Large intestine (tissue), 3 donors: Measurements from ENCODE around the gene GRIN2C. TPM values are rescaled to one million over a fixed set of nuclear protein-coding genes. Genes with fewer than 3 reads are reported as not detected.

Source experiments
- DNase-seq, 2 donors: peaks; one replicate each; pipeline versions ENCODE4 v3.0.0 to v3.0.0-alpha.2; 2013
- H3K27ac ChIP-seq: one replicate; pipeline ENCODE4 v1.5.1; 2013; ENCODE audit warnings: low read length
- H3K27me3 ChIP-seq: 2 replicates; pipeline ENCODE4 v1.6.1; 2013; ENCODE audit warnings: low read length; ENCODE audit not compliant: control insufficient read depth, insufficient read depth
- H3K36me3 ChIP-seq: 2 replicates; pipeline ENCODE4 v1.6.1; 2013; ENCODE audit warnings: low read length; ENCODE audit not compliant: control insufficient read depth, insufficient read depth
- H3K4me1 ChIP-seq: one replicate; pipeline ENCODE4 v1.6.1; 2013; ENCODE audit warnings: low read length; ENCODE audit not compliant: control insufficient read depth, insufficient read depth
- H3K4me3 ChIP-seq: one replicate; pipeline ENCODE4 v1.5.1; 2013; ENCODE audit warnings: low read length
- H3K9me3 ChIP-seq: one replicate; pipeline ENCODE4 v1.6.1; 2013; ENCODE audit warnings: mild to moderate bottlenecking, low read depth, low read length, moderate library complexity; ENCODE audit not compliant: control insufficient read depth
- WGBS: methylation state at CpG from one replicate; pipeline ENCODE4 v1.1.5; 2013; ENCODE audit warnings: low lambda C conversion rate; ENCODE audit not compliant: insufficient coverage; 5-methylcytosine and 5-hydroxymethylcytosine counted together
- polyA plus RNA-seq: library from polyadenylated mRNA; unstranded; fragments of 120-200 nt; gene quantifications from one replicate; pipeline ENCODE4 v1.2.1, GENCODE V29; 2013

Gene GRIN2C
- polyA plus RNA-seq, 1 donor = 0.33 TPM

GRCh38 chr17:74843352-74843627, 16.4 kb downstream of the GRIN2C start:
- Histone ChIP-seq H3K4me1 (peaks cover 7% of the 10 kb centered on the region), H3K27me3 (peaks cover 41% of the 10 kb centered on the region), H3K9me3 (no peaks in the 10 kb centered on the region), H3K27ac (no peak overlapping the region), H3K36me3 (peaks cover 4% of the 10 kb centered on the region), H3K4me3 (no peak overlapping the region)
- no CpG with 5 or more reads among the region's 26 CpGs for WGBS
- no peak for DNase-seq

DNA sequence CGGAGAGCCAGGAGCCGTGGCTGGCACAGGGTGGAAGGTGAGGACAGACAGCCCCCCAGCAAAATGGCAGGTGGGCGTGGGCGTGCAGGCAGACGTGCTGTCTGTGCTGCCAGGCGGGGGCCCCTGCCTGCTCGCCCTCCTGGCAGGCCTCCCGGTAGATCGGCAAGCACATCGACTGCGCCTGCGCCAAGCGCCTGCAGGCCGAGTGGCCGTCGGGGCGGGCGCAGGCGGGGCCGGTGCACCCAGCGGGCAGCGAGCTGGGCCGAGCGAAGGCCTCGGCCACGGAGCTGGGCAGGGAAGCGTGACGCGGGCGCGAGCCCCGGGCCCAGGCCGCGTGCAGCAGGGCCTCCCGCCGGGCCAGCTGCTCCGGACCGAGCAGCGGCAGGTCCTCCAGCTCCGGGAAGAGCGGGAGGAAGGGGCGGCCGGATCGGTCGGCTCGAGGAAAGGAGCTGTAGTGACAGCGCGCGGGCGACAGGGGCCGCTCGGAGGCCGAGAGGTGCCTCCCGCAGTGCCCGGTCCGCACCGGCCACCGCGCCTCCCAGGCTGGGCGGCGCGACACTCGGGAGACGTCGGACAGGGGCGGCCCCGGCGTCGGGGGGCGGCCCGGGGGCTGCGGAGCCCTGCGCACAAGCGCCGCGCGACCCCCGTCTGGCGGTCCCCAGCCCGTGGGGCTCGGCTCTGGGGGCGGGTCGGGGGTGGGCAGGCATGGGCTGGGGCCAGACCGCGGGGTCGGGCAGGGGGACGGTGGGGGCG, 16.9 kb downstream of the GRIN2C start:
- no peaks in the 10 kb centered on the region for H3K9me3 ChIP-seq
- peaks cover 4% of the 10 kb centered on the region for H3K36me3 ChIP-seq
- H3K27me3 ChIP-seq = peaks cover 41% of the 10 kb centered on the region
- WGBS = no CpG with 5 or more reads among the region's 88 CpGs
- peaks cover 7% of the 10 kb centered on the region for H3K4me1 ChIP-seq
- H3K4me3 ChIP-seq = no peak overlapping the region
- DNase-seq = peak; percentile 48 to 71
- no peak overlapping the region for H3K27ac ChIP-seq

- H3K27me3 ChIP-seq = peaks cover 41% of the 10 kb centered on the region
- peaks cover 7% of the 10 kb centered on the region for H3K4me1 ChIP-seq
- H3K9me3 ChIP-seq = no peaks in the 10 kb centered on the region
- WGBS = no CpG with 5 or more reads among the region's 8 CpGs
- H3K36me3 ChIP-seq = peaks cover 7% of the 10 kb centered on the region
- no peak for DNase-seq
- no peak overlapping the region for H3K4me3 ChIP-seq
- no peak overlapping the region for H3K27ac ChIP-seq
These were observed 17.5 kb downstream of the GRIN2C start for GRCh38 chr17:74842146-74842598.

GRCh38 chr17:74840989-74841666, 18.6 kb downstream of the GRIN2C start:
- WGBS = no CpG with 5 or more reads among the region's 13 CpGs
- Histone ChIP-seq H3K27ac (no peak overlapping the region), H3K9me3 (no peaks in the 10 kb centered on the region), H3K27me3 (peaks cover 40% of the 10 kb centered on the region), H3K36me3 (peaks cover 10% of the 10 kb centered on the region), H3K4me1 (peaks cover 7% of the 10 kb centered on the region), H3K4me3 (no peak overlapping the region)
- DNase-seq = no peak

DNA sequence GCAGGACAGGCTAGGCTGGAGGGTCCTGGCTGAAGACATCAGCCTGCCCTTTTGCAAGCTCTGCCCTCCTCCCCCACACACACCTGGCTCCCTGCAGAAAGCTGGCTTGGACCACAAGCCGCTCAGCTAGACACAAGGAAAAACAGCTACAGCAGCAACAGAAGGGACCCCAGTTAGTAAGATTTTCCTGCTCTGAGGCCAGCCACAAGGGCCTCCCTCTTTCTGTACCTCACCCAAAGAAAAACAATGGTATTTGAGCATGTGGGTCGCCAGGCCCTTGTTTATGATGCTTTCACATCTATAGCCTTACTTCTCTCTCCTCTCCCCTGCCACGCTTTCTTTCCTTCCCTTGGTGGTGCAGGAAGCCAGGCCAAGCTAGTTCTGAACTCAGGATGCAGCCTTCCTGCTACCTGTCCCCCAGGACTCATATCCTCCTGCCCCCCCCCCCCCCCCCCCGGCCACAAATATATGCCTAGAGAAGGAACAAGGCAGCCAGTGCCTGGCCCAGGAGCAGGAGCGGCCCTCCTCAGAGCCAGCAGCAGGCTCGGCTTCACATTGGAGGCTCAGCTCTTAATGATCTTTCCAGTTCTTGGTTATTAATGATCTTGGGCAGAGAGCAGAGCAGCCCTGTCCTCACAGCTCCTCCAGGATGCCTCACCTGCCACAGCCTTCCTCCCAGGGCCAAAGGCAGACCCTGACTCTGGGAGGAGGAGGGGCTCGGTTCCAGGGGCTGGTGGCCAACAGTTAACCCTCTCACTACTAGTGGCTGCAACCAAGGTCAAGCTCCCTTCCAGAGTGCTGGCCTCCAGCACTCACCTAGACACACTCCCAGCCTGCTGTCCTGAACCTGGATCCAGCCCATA, 19.5 kb downstream of the GRIN2C start:
- Histone ChIP-seq H3K4me1 (peaks cover 7% of the 10 kb centered on the region), H3K27me3 (peaks cover 33% of the 10 kb centered on the region), H3K27ac (no peak overlapping the region), H3K9me3 (no peaks in the 10 kb centered on the region), H3K4me3 (no peak overlapping the region), H3K36me3 (peaks cover 11% of the 10 kb centered on the region)
- no CpG with 5 or more reads among the region's 7 CpGs for WGBS
- DNase-seq = no peak

DNA sequence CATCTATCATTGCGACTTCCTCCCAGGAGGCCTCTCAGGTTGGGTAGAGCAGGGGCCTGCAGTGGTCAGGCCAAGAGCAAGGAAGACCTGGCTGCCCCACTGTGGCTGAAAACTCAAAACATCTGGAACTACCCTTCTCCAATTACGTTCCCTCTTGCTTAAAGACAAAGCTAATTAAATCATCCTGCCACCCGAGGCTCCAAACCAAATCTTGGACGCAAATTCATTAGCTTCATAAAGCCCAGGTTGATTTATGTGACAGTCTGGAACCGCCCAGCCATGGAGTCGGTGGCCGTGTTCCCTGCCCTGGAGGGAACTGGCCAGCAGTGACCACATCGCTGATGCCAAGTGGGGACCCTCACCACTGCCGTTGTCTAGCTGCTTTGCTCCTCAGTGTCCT, 21.4 kb downstream of the GRIN2C start:
- WGBS = no CpG with 5 or more reads among the region's 9 CpGs
- H3K36me3 ChIP-seq = peaks cover 11% of the 10 kb centered on the region
- peaks cover 7% of the 10 kb centered on the region for H3K4me1 ChIP-seq
- no peak overlapping the region for H3K27ac ChIP-seq
- H3K27me3 ChIP-seq = peaks cover 22% of the 10 kb centered on the region
- H3K4me3 ChIP-seq = no peak overlapping the region
- DNase-seq = no peak
- no peaks in the 10 kb centered on the region for H3K9me3 ChIP-seq

DNA sequence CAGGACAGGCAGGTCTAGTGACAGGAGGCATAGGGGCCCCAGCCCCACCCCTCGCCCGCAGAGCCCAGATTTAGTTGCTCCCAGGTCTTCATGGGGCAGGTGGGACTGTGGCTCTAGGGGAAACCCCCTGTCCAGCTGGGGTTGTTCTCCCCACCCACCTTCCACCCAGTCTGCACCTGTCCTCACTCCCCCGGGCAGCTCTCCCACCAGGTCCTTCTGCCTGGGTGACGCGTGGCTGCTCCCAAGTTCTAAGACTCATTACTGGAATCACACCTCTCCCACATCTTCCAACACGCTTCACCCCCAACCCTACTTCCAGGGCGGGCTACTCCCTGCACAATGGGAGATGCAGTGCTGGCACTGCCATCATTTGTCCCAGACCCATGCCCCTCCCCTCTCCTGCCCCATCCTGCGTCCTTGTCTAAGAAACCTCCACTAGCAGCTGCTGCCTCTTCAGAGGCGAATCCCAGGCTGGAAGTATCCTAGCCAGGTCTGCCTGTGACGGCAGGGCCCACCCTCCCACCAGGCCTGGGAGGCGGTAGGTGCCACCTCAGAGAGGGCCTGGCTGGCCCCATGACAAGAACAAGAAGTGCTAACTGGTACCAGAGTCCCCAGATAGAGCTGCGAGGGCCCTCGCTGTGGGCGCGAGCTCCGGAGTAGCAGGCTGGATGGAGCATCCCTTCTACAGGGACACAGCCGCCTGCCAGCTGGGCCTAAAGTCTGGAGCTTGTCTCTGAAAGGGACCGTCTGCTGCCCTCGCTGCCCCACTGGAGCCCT, 22.8 kb downstream of the GRIN2C start:
- Histone ChIP-seq H3K4me3 (no peak overlapping the region), H3K4me1 (peaks cover 6% of the 10 kb centered on the region), H3K9me3 (no peaks in the 10 kb centered on the region), H3K36me3 (peaks cover 11% of the 10 kb centered on the region), H3K27me3 (peaks cover 13% of the 10 kb centered on the region), H3K27ac (no peak overlapping the region)
- DNase-seq = no peak
- no CpG with 5 or more reads among the region's 19 CpGs for WGBS

DNA sequence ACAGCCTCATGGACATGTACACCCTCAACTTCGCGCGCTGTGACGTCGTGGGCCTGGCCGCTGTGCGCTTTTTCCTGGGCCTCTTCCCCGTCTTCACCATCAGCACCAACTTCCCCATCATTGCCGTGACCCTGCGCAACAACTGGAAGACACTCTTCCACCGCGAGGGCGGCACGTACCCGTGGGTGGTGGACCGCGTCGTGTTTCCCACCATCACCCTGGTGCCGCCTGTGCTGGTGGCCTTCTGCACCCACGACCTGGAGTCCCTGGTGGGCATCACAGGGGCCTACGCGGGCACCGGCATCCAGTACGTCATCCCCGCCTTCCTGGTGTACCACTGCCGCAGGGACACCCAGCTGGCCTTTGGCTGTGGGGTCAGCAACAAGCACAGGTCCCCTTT, 23.5 kb downstream of the GRIN2C start:
- Histone ChIP-seq H3K36me3 (peaks cover 11% of the 10 kb centered on the region), H3K9me3 (no peaks in the 10 kb centered on the region), H3K27ac (no peak overlapping the region), H3K4me1 (peaks cover 12% of the 10 kb centered on the region), H3K4me3 (no peak overlapping the region), H3K27me3 (peaks cover 7% of the 10 kb centered on the region)
- WGBS = no CpG with 5 or more reads among the region's 26 CpGs
- DNase-seq = no peak

- WGBS = no CpG with 5 or more reads among the region's 16 CpGs
- H3K4me1 ChIP-seq = peaks cover 10% of the 10 kb centered on the region
- no peak overlapping the region for H3K4me3 ChIP-seq
- no peaks in the 10 kb centered on the region for H3K9me3 ChIP-seq
- DNase-seq = no peak
- H3K27ac ChIP-seq = no peak overlapping the region
- H3K36me3 ChIP-seq = peaks cover 14% of the 10 kb centered on the region
- no peaks in the 10 kb centered on the region for H3K27me3 ChIP-seq
These were observed 25.9 kb downstream of the GRIN2C start for GRCh38 chr17:74833501-74834377.
